Memory B cell (primary cell): Measurements from ENCODE around the gene UHMK1.
"Not testable (repeated sequence)": the region's sequence is repeated elsewhere in the genome, so short reads cannot be mapped to it uniquely, and the experiment has no call there.

ENCODE experiments used
- ATAC-seq: fragments of 150-1000 bp; cut with Tn5 transposase; 2 replicates; pipeline ENCODE4 v1.10.0; 2021; ENCODE audit warnings: low read depth, mild to moderate bottlenecking, moderate library complexity
- DNase-seq, 2 donors: peaks; one replicate each; pipeline ENCODE4 v3.0.0; 2022; ENCODE audit warnings: low spot score in 2 of 2
- H3K27ac Mint-ChIP-seq: one replicate; pipeline ENCODE4 v1.8.0; 2022; ENCODE audit warnings: mild to moderate bottlenecking, moderate library complexity, mixed read lengths
- H3K27me3 Mint-ChIP-seq: one replicate; pipeline ENCODE4 v1.8.0; 2022; ENCODE audit warnings: mixed read lengths
- H3K36me3 Mint-ChIP-seq: one replicate; pipeline ENCODE4 v1.8.0; 2022; ENCODE audit warnings: mild to moderate bottlenecking, mixed read lengths
- H3K4me1 Mint-ChIP-seq: one replicate; pipeline ENCODE4 v1.8.0; 2022; ENCODE audit warnings: mixed read lengths
- H3K4me3 Mint-ChIP-seq: one replicate; pipeline ENCODE4 v1.8.0; 2022; ENCODE audit warnings: mild to moderate bottlenecking, moderate library complexity, mixed read lengths
- H3K9me3 Mint-ChIP-seq: one replicate; pipeline ENCODE4 v1.8.0; 2022; ENCODE audit warnings: mixed read lengths

The UHMK1 gene, protein sequence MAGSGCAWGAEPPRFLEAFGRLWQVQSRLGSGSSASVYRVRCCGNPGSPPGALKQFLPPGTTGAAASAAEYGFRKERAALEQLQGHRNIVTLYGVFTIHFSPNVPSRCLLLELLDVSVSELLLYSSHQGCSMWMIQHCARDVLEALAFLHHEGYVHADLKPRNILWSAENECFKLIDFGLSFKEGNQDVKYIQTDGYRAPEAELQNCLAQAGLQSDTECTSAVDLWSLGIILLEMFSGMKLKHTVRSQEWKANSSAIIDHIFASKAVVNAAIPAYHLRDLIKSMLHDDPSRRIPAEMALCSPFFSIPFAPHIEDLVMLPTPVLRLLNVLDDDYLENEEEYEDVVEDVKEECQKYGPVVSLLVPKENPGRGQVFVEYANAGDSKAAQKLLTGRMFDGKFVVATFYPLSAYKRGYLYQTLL

GRCh38 chr1:162497723-162498495 is at the start of gene UHMK1:
UHMK1 (plus strand) TSS chr1:162497818; CDS start chr1:162498001, 183 bp downstream.
- peak within 1 kb of the TSS; percentile 99 for H3K4me3 Mint-ChIP-seq

GRCh38 chr1:162454361-162454760 is 43.3 kb upstream of the UHMK1 start:
- not testable (repeated sequence) for H3K4me3 Mint-ChIP-seq, ATAC-seq, DNase-seq, H3K27ac Mint-ChIP-seq, H3K36me3 Mint-ChIP-seq, H3K9me3 Mint-ChIP-seq, H3K27me3 Mint-ChIP-seq, H3K4me1 Mint-ChIP-seq

More at GRCh38 chr1:162497723-162498495, at the start of gene UHMK1:
- H3K27ac Mint-ChIP-seq, result peak within 1 kb of the TSS; percentile 98
- no peaks in the 10 kb centered on the region for H3K9me3 Mint-ChIP-seq
- H3K4me1 Mint-ChIP-seq, result peaks cover 14% of the 10 kb centered on the region
- no peaks in the 10 kb centered on the region for H3K27me3 Mint-ChIP-seq
- ATAC-seq (peak; percentile 94), DNase-seq (peak; percentile 78 to 83)
- peaks cover 7% of the 10 kb centered on the region for H3K36me3 Mint-ChIP-seq

- Mint-ChIP-seq H3K27ac (no peak overlapping the region), H3K9me3 (peaks cover 2% of the 10 kb centered on the region), H3K36me3 (no peaks in the 10 kb centered on the region), H3K4me3 (no peak overlapping the region), H3K27me3 (no peaks in the 10 kb centered on the region), H3K4me1 (no peaks in the 10 kb centered on the region)
- DNase-seq, result no peak
- no peak for ATAC-seq
Observed at GRCh38 chr1:162456323-162456722, 41.3 kb upstream of the UHMK1 start.

GRCh38 chr1:162458236-162458635 is 39.4 kb upstream of the UHMK1 start:
- DNase-seq, result no peak
- Mint-ChIP-seq H3K4me3 (no peak overlapping the region), H3K27ac (no peak overlapping the region)

DNA sequence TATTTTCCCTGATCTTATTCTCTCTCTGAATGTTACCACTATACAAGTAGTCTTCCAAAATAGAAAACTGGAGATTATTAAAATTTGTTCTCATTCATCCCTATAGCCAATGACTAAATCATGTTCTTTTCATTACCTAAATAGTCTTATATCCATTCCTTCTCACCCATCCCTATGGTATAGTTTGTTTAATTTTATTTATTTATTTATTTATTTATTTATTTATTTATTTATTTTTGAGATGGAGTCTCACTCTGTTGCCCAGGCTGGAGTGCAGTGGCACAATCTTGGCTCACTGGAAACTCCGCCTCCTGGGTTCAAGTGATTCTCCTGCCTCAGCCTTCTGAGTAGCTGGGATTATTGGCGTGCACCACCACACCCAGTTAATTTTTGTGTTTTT is 35.2 kb upstream of the UHMK1 start:
- not testable (repeated sequence) for H3K9me3 Mint-ChIP-seq, ATAC-seq, H3K36me3 Mint-ChIP-seq, H3K4me1 Mint-ChIP-seq, H3K4me3 Mint-ChIP-seq, H3K27me3 Mint-ChIP-seq, DNase-seq, H3K27ac Mint-ChIP-seq

More at GRCh38 chr1:162458236-162458635, 39.4 kb upstream of the UHMK1 start:
- no peak for ATAC-seq
- Mint-ChIP-seq H3K36me3 (no peaks in the 10 kb centered on the region), H3K27me3 (no peaks in the 10 kb centered on the region), H3K4me1 (no peaks in the 10 kb centered on the region), H3K9me3 (peaks cover 2% of the 10 kb centered on the region)

- H3K9me3 Mint-ChIP-seq, result peaks cover 1% of the 10 kb centered on the region
- DNase-seq, result no peak
- H3K4me3 Mint-ChIP-seq, result no peak overlapping the region
- no peak overlapping the region for H3K27ac Mint-ChIP-seq
- H3K4me1 Mint-ChIP-seq, result no peaks in the 10 kb centered on the region
- H3K27me3 Mint-ChIP-seq, result peaks cover 2% of the 10 kb centered on the region
- H3K36me3 Mint-ChIP-seq, result peaks cover 1% of the 10 kb centered on the region
- no peak for ATAC-seq
Observed at GRCh38 chr1:162463021-162463420, 34.6 kb upstream of the UHMK1 start.

GRCh38 chr1:162466797-162467196 is 30.8 kb upstream of the UHMK1 start:
- ATAC-seq, result no peak
- peaks cover 10% of the 10 kb centered on the region for H3K27me3 Mint-ChIP-seq

GRCh38 chr1:162470216-162470615 is 27.4 kb upstream of the UHMK1 start:
- Mint-ChIP-seq H3K36me3 (peaks cover 1% of the 10 kb centered on the region), H3K27me3 (peaks cover 10% of the 10 kb centered on the region), H3K27ac (no peak overlapping the region), H3K4me1 (no peaks in the 10 kb centered on the region), H3K9me3 (peaks cover 3% of the 10 kb centered on the region), H3K4me3 (no peak overlapping the region)
- ATAC-seq, result no peak
- DNase-seq, result no peak

More at GRCh38 chr1:162466797-162467196, 30.8 kb upstream of the UHMK1 start:
- H3K27ac Mint-ChIP-seq, result no peak overlapping the region
- no peak for DNase-seq
- H3K4me3 Mint-ChIP-seq, result no peak overlapping the region
- peaks cover 1% of the 10 kb centered on the region for H3K36me3 Mint-ChIP-seq
- H3K9me3 Mint-ChIP-seq, result peaks cover 1% of the 10 kb centered on the region
- no peaks in the 10 kb centered on the region for H3K4me1 Mint-ChIP-seq

GRCh38 chr1:162471290-162471853 is 26.2 kb upstream of the UHMK1 start:
- DNase-seq, result no peak
- peaks cover 1% of the 10 kb centered on the region for H3K36me3 Mint-ChIP-seq
- no peak overlapping the region for H3K27ac Mint-ChIP-seq
- H3K27me3 Mint-ChIP-seq, result peaks cover 10% of the 10 kb centered on the region
- H3K4me3 Mint-ChIP-seq, result no peak overlapping the region
- peaks cover 3% of the 10 kb centered on the region for H3K9me3 Mint-ChIP-seq
- ATAC-seq, result no peak
- H3K4me1 Mint-ChIP-seq, result no peaks in the 10 kb centered on the region

GRCh38 chr1:162475089-162475488 is 22.5 kb upstream of the UHMK1 start:
- ATAC-seq (no peak), DNase-seq (no peak)
- Mint-ChIP-seq H3K27me3 (peaks cover 6% of the 10 kb centered on the region), H3K36me3 (peaks cover 2% of the 10 kb centered on the region), H3K4me1 (no peaks in the 10 kb centered on the region), H3K9me3 (peaks cover 6% of the 10 kb centered on the region), H3K27ac (no peak overlapping the region), H3K4me3 (no peak overlapping the region)

DNA sequence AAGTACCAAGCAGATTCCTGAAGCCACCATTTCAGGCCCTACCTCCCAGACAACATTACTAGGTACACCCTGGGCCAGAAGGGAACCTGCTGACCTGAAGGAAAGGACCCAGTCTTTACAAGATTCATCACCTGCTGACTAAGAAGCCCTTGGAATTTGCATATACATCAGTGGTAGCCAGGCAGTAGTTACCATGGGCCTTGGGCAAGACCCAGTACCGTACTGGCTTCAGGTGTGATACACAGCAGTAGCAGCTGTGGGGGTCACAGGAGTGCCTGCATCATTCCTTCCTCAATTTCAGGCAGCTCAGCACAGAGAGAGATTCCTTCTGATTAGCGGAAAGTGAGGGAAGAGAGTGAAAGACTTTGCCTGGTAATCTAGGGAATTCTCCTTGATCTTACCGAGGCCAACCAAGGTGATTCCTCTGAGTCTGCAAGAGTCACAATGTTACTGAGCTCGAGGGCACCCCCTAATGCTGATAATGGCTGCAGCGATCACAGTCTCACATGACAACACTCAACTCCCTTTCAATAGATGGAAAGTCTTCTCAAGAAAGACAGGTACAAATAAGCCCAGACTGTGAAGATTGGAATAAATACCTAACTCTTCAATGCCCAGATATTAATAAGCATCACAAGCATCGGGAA is 22.0 kb upstream of the UHMK1 start:
- Mint-ChIP-seq H3K27ac (no peak overlapping the region), H3K4me1 (no peaks in the 10 kb centered on the region), H3K4me3 (no peak overlapping the region), H3K9me3 (peaks cover 6% of the 10 kb centered on the region), H3K36me3 (peaks cover 2% of the 10 kb centered on the region), H3K27me3 (peaks cover 6% of the 10 kb centered on the region)
- ATAC-seq (no peak), DNase-seq (no peak)

DNA sequence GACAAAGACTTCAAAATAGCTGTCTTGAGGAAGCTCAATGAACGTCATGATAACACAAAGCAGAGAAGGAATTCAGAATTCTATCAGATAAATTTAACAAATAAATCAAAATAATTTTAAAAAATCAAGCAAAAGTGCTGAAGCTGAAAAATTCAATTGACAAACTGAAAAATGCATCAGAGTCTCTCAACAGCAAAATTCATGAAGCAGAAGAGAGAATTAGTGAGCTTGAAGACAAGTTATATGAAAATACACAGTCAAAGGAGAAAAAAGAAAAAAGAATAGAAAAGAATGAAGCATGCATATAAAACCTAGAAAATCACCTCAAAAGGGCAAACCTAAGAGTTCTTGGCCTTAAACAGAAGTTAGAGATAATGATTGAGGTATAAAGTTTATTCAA is 21.0 kb upstream of the UHMK1 start:
- Mint-ChIP-seq H3K9me3 (peaks cover 6% of the 10 kb centered on the region), H3K27me3 (peaks cover 2% of the 10 kb centered on the region), H3K27ac (no peak overlapping the region), H3K4me1 (no peaks in the 10 kb centered on the region), H3K4me3 (no peak overlapping the region), H3K36me3 (peaks cover 2% of the 10 kb centered on the region)
- ATAC-seq, result no peak
- no peak for DNase-seq

DNA sequence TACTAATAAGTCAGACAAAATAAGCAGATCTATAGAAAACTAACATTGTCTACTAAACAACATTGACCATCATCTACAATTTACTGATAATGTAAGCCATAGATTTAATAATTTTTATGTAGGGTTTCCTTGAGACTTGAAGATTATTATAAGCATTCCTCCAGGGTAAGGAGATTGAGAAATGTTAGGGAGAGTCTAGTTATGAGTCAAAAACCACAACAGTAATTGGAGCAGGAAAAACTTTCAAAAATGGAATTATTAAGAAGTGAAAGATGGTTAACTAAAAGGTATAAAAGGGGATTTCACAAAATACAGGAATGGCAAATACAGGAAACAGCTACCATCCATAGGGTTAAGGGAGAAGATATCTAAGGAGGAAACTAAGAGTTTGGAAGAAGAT is 12.4 kb upstream of the UHMK1 start:
- Mint-ChIP-seq H3K27me3 (peaks cover 14% of the 10 kb centered on the region), H3K4me3 (no peak overlapping the region), H3K9me3 (no peaks in the 10 kb centered on the region), H3K27ac (no peak overlapping the region), H3K4me1 (no peaks in the 10 kb centered on the region), H3K36me3 (no peaks in the 10 kb centered on the region)
- no peak for DNase-seq
- ATAC-seq, result no peak

- DNase-seq (no peak), ATAC-seq (no peak)
- Mint-ChIP-seq H3K36me3 (no peaks in the 10 kb centered on the region), H3K4me3 (no peak overlapping the region), H3K27ac (no peak overlapping the region), H3K27me3 (peaks cover 17% of the 10 kb centered on the region), H3K9me3 (no peaks in the 10 kb centered on the region), H3K4me1 (no peaks in the 10 kb centered on the region)
Observed at GRCh38 chr1:162487241-162487640, 10.4 kb upstream of the UHMK1 start.
